Kasumi-1 (cell line): Measurements from ENCODE around the gene SLC25A29.
"Not testable (repeated sequence)": the region's sequence is repeated elsewhere in the genome, so short reads cannot be mapped to it uniquely, and the experiment has no call there.

ENCODE experiments used
- DNase-seq, 2 experiments: peaks; one replicate each; lab custom pipeline; 2025; lab: John Stamatoyannopoulos, UW

Gene SLC25A29

GRCh38 chr14:100293497-100294212, 12.6 kb downstream of the SLC25A29 start:
- DNase-seq, result no peak

GRCh38 chr14:100292776-100293461, 13.3 kb downstream of the SLC25A29 start:
- no peak for DNase-seq

GRCh38 chr14:100292301-100292775, 13.9 kb downstream of the SLC25A29 start:
- DNase-seq, result no peak

- no peak for DNase-seq
Observed at GRCh38 chr14:100291305-100292075, 14.8 kb downstream of the SLC25A29 start.

- no peak for DNase-seq
Observed at GRCh38 chr14:100290607-100291304, 15.5 kb downstream of the SLC25A29 start.

- DNase-seq, result no peak
Observed at GRCh38 chr14:100289916-100290606, 16.2 kb downstream of the SLC25A29 start.

- DNase-seq, result no peak
Observed at GRCh38 chr14:100288382-100289185, 17.7 kb downstream of the SLC25A29 start.

- not testable (repeated sequence) for DNase-seq
Observed at GRCh38 chr14:100287998-100288295, 18.3 kb downstream of the SLC25A29 start.

- DNase-seq, result no peak
Observed at GRCh38 chr14:100287202-100287997, 18.8 kb downstream of the SLC25A29 start.

GRCh38 chr14:100286484-100287191, 19.6 kb downstream of the SLC25A29 start:
- DNase-seq, result no peak

- no peak for DNase-seq
Observed at GRCh38 chr14:100285913-100286400, 20.3 kb downstream of the SLC25A29 start.

GRCh38 chr14:100285021-100285912, 21.0 kb downstream of the SLC25A29 start:
- peak; percentile 54 to 66 for DNase-seq

- no peak for DNase-seq
Observed at GRCh38 chr14:100283984-100284881, 22.0 kb downstream of the SLC25A29 start.

GRCh38 chr14:100283436-100283835, 22.8 kb downstream of the SLC25A29 start:
- DNase-seq, result not testable (repeated sequence)

- no peak for DNase-seq
Observed at GRCh38 chr14:100282766-100283419, 23.4 kb downstream of the SLC25A29 start.

GRCh38 chr14:100282083-100282350, 24.2 kb downstream of the SLC25A29 start:
- DNase-seq, result no peak
